Lung microvascular endothelial cell (primary cell): ENCODE data around the gene PRSS57. TPM values are rescaled to one million over a fixed set of nuclear protein-coding genes. Genes with fewer than 3 reads are reported as not detected.
"Not testable (repeated sequence)": the region's sequence is repeated elsewhere in the genome, so short reads cannot be mapped to it uniquely, and the experiment has no call there.

Experiments used
- DNase-seq, 2 donors: peaks; one replicate each; pipeline versions ENCODE4 v3.0.0 to v3.0.0-alpha.2; 2010; ENCODE audit warnings: low read depth in 2 of 2
- total RNA-seq: library from RNA; depleted of rRNA; stranded (reverse); fragments of >200 nt; gene quantifications from 2 replicates; pipeline ENCODE4 v1.2.1, GENCODE V29; 2014

Gene PRSS57
- not detected in 2 replicates for total RNA-seq

- no peak for DNase-seq
These were observed at the start of gene PRSS57 for GRCh38 chr19:695352-695949. Gene PRSS57 (minus strand): TSS chr19:695452. CDS start chr19:695430, 22 bp downstream.

GRCh38 chr19:743168-743687 lies 48.0 kb upstream of the PRSS57 start:
- no peak for DNase-seq

- no peak for DNase-seq
These were observed 47.4 kb upstream of the PRSS57 start for GRCh38 chr19:742540-743075.

GRCh38 chr19:741506-742131 lies 46.4 kb upstream of the PRSS57 start:
- DNase-seq: no peak

- DNase-seq: not testable (repeated sequence)
These were observed 45.7 kb upstream of the PRSS57 start for GRCh38 chr19:740816-741505.

GRCh38 chr19:739998-740715 lies 44.9 kb upstream of the PRSS57 start:
- DNase-seq: no peak

- DNase-seq: no peak
These were observed 43.4 kb upstream of the PRSS57 start for GRCh38 chr19:738509-739128.

- peak; percentile 38 to 71 for DNase-seq
These were observed 42.4 kb upstream of the PRSS57 start for GRCh38 chr19:737591-738093.

- DNase-seq: no peak
These were observed 40.9 kb upstream of the PRSS57 start for GRCh38 chr19:736125-736524.

- DNase-seq: no peak
These were observed 39.5 kb upstream of the PRSS57 start for GRCh38 chr19:734716-735115.

- DNase-seq: no peak
These were observed 37.2 kb upstream of the PRSS57 start for GRCh38 chr19:732148-733069.

GRCh38 chr19:731000-731399 lies 35.7 kb upstream of the PRSS57 start:
- no peak for DNase-seq

- peak in 1 of 2 donors; percentile 85 for DNase-seq
These were observed 34.9 kb upstream of the PRSS57 start for GRCh38 chr19:729965-730668.

GRCh38 chr19:729564-729963 lies 34.3 kb upstream of the PRSS57 start:
- not testable (repeated sequence) for DNase-seq

- peak; percentile 74 to 92 for DNase-seq
These were observed 32.8 kb upstream of the PRSS57 start for GRCh38 chr19:728011-728410.

- peak in 1 of 2 donors; percentile 35 for DNase-seq
These were observed 32.0 kb upstream of the PRSS57 start for GRCh38 chr19:726993-727956.

- no peak for DNase-seq
These were observed 30.3 kb upstream of the PRSS57 start for GRCh38 chr19:725461-726089.

GRCh38 chr19:723714-724113 lies 28.5 kb upstream of the PRSS57 start:
- DNase-seq: no peak
